Activated CD4-positive, alpha-beta T cell treated with anti-CD3 and anti-CD28 coated beads, Interleukin-10, Interleukin-2, amounts not matched to agents 100 ng/mL and 50 ng/mL, durations not matched to agents 16 hours and 8 hours (primary cell): Measurements from ENCODE around the gene ITPR1.
A peak's percentile ranks its signal among the peaks of the same experiment; 100 is the strongest.
"Not testable (repeated sequence)": the region's sequence is repeated elsewhere in the genome, so short reads cannot be mapped to it uniquely, and the experiment has no call there.

Experiments
- DNase-seq: peaks from one replicate; pipeline ENCODE4 v3.0.0-alpha.2; 2020

ITPR1 gene

GRCh38 chr3:4493014-4493940 lies at the start of gene ITPR1:
ITPR1 (plus strand) TSS chr3:4493348; CDS start chr3:4516492, 23,144 bp downstream.
- DNase-seq, result peak; percentile 100

- DNase-seq, result no peak
Observed at GRCh38 chr3:4447295-4447999, 45.7 kb upstream of the ITPR1 start.

- DNase-seq, result no peak
Observed at GRCh38 chr3:4448187-4448586, 45.0 kb upstream of the ITPR1 start.

GRCh38 chr3:4449043-4449805 lies 43.9 kb upstream of the ITPR1 start:
- no peak for DNase-seq

- no peak for DNase-seq
Observed at GRCh38 chr3:4454142-4454541, 39.0 kb upstream of the ITPR1 start.

GRCh38 chr3:4456780-4457179 lies 36.4 kb upstream of the ITPR1 start:
- DNase-seq, result not testable (repeated sequence)

GRCh38 chr3:4458961-4459360 lies 34.2 kb upstream of the ITPR1 start:
- DNase-seq, result no peak

GRCh38 chr3:4460334-4460733 lies 32.8 kb upstream of the ITPR1 start:
- DNase-seq, result no peak

GRCh38 chr3:4461468-4462090 lies 31.6 kb upstream of the ITPR1 start:
- DNase-seq, result peak; percentile 20

GRCh38 chr3:4462369-4463040 lies 30.6 kb upstream of the ITPR1 start:
- no peak for DNase-seq

- no peak for DNase-seq
Observed at GRCh38 chr3:4464576-4464975, 28.6 kb upstream of the ITPR1 start.

GRCh38 chr3:4466741-4467521 lies 26.2 kb upstream of the ITPR1 start, which contains the start of gene SUMF1:
SUMF1 (minus strand) TSS chr3:4467269; CDS start chr3:4467245, 24 bp downstream.
- DNase-seq, result peak; percentile 85

GRCh38 chr3:4467522-4467867 lies 25.7 kb upstream of the ITPR1 start:
- DNase-seq, result no peak

- no peak for DNase-seq
Observed at GRCh38 chr3:4471907-4472306, 21.2 kb upstream of the ITPR1 start.

- DNase-seq, result no peak
Observed at GRCh38 chr3:4472312-4472711, 20.8 kb upstream of the ITPR1 start.

- no peak for DNase-seq
Observed at GRCh38 chr3:4472766-4473165, 20.4 kb upstream of the ITPR1 start.

GRCh38 chr3:4474683-4475490 lies 18.3 kb upstream of the ITPR1 start:
- peak; percentile 70 for DNase-seq

GRCh38 chr3:4475804-4476203 lies 17.3 kb upstream of the ITPR1 start:
- no peak for DNase-seq

GRCh38 chr3:4476496-4476895 lies 16.7 kb upstream of the ITPR1 start:
- DNase-seq, result no peak

- DNase-seq, result no peak
Observed at GRCh38 chr3:4478261-4478660, 14.9 kb upstream of the ITPR1 start.

GRCh38 chr3:4491855-4492207 lies 1.3 kb upstream of the ITPR1 start:
- no peak for DNase-seq
